NCI-H1436 treated with DMSO at 0.1 percent for 48 hours (cell line): Measurements from ENCODE around the gene SYNDIG1.
"Not testable (repeated sequence)": the region's sequence is repeated elsewhere in the genome, so short reads cannot be mapped to it uniquely, and the experiment has no call there.

ENCODE experiments used
- DNase-seq: peaks from one replicate; lab custom pipeline; 2025; lab: John Stamatoyannopoulos, UW

Gene SYNDIG1

DNA sequence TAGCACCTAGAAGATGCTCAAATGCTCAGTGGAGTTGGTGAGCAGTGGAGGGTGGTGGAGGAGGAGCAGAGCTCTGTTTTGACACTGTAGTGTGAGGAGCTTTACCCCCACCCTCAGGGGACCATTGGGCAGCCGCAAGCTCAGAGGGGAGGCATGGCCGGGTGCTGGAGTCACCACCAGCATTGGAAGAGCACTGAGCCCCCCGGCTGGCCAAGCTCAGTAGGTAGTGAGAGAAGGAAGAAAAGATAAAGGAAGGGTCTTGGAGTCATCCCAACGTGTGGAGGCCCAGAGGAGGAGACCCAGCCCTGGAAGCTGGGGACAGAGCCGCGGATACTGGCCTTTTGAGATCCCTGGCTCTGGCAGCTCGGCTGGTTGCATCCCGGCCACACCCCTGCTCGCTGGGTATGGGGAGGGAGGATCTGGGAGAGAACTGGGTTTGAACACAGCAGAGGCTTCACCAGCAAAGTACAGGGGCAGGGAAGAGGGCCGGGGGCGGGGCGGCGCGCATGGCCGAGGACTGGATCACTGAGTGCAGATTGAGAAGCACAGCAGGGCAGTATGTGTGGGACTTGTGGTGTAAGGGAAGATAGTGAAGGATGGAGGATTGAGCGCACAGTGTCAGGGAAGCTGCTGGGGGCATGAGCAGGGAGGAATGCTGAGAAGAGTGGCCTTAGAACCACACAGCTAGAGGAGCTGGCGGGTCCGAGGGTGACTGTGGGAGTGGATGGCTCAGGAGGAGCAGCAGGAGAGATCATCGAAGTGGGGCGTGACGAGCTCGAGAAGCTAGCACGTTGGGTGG lies 24.4 kb downstream of the SYNDIG1 start:
- no peak for DNase-seq

DNA sequence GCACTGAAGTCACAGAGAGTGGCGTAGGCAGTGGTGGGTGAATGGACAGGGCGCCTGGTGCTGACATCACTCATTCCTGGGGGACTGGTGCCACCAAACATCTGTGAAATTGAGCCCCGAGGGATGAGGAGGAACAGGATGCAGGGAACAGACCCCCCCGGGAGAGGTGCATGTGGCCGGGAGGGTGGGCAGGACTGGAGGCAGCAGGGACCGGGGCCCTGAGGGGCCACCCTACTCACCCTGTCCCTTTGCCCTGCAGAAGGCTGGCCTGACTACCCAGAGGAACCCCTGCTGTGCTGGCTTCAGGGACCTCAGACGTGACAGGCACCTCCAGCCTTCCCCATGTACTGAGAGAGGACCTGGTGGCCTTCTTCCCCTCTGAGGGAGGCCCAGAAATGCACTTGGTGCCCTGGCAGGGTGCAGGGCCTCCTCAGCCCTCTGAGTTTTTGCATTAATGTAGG lies 25.1 kb downstream of the SYNDIG1 start:
- no peak for DNase-seq

DNA sequence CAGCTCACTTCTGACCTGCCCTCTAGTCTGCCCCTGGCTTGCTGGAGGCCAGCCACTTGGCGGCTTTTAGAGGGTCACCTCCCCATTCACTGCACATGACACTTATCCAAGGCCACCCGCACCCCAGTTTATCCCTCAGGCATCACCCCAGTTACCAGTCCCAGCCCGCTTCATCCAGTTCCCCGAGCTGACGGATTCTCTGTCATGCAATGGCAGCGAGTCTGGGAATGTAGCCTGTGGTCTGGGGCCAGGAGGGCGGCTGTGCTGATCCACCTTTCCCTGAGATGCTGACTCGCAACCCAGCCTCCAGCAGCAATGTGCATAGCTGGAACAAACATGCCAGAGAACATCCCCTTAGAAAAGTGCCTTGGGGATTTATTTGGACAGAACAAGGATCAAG lies 25.8 kb downstream of the SYNDIG1 start:
- DNase-seq = no peak

DNA sequence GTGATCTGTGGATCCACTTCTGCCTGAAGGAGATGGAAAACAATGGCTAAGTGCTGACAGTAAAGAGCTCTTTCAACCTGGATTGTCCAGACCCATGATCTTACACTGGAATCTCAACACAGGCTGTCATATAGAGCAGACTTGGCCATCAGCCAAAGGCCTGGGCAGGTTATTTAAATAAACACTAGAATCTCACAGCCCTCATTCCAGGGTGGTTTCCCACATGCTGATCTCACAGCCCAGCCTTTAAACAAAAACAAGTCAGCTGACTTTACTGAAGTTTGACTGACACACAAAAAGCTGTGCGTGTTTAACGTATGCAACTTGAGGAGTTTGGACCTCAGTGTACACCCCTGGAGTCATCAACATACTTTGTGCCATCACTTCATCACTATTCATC lies 28.4 kb downstream of the SYNDIG1 start:
- no peak for DNase-seq

DNA sequence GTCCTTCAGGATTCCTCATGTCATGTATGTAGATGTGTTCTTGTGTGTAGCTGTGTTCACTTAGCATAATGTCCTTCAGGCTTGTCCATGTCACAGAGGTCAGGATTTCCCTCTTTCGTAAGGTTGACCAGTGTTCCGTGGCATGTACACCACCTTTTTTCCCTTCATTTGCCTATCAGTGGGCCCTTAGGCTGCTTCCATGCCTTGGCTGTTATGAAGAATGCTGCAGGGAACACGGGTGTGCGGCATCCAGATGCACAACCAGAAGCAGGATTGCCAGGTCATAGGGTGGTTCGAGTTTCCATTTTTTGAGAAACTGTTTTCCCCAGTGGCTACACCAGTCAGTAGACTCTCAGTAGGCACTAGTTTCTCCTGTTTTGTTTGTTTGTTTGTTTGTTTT lies 29.2 kb downstream of the SYNDIG1 start:
- no peak for DNase-seq

DNA sequence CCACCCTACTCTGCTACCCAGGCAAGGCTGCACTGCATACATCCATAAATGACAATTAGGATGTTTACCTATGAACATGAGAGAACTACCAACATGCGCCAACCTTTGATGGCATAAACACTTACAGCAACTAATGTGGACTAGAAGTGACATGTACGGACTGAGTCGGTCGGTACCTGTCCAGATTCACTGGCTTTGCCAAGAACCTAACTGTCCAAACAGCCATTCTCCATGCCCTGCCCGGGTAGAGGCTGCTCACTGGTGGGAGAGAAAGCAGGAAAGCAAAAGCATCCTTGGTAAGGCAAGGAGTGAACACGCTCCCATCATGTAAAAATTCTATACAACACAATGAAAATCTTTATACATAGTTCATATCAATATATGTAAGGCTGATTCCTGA lies 30.0 kb downstream of the SYNDIG1 start:
- DNase-seq = no peak

DNA sequence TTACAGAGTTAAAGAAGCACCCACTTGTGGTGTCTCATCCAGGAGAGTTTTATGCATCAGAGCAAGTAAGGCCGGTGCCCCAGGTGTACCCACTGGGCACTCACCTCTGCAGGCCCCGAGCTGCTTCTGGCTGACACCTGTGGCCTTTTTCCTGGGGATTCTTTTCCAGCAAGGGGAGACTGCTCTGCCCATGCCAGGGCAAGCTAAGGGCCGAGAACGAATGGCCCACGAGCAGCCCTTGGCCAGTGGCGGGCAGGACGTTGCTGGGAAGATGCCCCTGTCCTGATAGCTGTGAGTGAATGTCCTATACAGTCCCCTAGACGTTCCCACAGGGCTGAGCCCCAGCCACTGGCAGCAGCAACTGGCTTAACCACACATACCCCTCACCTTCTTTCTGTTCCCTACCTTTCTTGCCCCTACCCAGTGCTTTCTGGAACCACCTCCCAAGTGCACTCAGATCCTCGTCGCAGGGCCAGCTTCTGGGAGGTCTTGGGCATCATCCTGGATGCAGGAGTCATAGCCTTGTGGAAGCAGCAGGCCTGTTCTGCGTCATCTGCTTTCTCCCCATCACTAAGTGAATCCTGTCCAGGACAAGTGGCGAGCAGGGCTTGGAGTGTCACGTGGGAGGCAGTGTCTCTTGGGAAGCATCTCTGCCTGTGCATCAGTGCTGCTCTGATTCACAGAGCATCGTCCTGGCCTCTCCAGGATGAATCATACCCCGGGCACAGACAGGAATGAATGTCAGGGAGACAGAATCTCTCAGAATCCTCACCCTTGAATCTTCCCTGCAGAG lies 32.5 kb downstream of the SYNDIG1 start:
- DNase-seq = no peak

DNA sequence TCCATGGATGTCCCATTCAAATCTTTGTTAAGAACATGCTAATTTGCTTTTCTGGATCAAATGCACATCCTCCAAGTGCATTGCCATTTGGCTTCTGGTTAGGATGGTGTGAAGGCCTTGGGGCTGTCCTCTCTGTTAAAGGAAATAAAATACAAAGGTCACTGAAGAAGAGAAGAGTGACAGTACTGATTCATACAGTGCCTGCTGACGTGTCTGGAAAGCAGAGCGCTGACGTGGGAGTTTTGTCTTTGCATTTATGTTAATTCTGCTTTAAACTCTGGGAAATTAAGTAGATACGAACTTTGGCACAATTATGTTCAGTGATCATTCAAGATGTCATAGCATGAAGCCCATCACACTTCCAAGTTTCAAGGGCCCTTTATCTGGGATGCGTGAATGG lies 33.2 kb downstream of the SYNDIG1 start:
- no peak for DNase-seq

DNA sequence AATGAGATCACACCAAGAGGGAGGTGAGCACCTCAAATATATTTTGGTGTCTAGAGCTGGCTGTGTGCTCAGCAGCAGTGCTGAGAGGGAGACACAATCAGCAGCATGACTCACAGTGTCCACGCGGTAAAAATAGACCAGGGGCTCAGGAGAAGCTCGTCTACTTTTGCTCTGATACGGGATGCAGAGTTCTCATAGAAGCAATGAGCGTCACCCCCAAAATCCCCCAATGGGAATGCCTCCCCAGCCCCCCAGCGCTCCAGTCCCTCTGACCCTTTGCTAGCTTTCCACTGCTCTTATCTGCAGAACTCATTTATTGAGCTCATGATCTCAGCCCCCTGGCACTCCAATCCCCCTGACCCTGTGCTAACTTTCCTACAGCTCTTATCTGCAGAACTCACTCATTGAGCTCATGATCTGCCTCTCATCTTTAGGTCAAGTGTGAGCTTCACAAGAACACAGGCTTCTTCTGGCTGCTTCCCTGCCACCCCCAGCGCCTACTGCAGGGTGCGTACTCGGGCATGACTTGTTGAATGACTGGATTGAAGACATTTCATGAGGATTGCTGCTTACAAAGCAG lies 34.0 kb downstream of the SYNDIG1 start:
- DNase-seq = no peak

DNA sequence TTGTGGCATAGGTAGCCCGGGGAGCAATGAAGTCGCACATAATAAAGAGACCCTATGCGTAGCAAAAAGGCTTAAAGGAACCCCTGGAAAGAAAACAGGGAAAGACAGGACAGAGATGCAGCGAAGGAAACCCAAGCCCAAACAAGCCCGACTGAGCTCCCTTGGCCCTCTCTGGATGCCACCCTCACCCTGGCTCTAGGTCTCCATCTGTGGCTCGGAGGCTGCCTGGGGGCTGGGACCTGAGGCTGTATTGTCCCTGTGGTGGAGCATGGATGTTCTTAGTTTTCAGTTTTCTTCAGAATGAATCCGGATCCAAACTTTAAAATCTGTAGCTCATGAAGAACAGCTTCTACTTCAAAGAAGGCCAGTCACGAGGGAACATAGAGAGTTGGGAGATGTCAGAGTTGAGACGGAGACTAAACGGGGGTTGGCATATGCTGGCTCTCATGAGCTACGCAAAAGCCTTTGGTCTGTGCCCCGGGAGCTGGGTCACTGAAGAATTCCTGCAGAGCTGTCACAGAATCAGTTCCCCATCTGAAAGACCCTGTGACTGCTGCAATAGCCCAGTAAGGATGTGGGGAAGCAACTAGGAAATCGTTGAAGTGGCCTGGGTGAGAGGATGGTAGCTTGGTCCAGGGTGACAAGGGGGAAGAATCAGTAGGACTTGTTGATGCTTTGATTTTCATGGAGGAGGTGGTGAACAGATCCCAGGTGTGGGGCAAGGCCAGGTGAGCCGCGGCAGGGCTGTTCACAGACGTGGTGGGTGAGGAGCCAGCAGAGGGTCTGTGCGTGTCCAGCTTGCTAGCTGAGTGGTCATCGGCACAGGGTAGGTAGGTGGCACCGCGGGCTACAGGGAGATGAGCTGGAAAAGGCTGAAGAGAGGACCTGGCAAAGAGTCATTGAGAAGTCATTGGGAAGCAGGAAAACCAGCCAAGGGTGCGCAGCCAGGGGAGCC lies 35.2 kb downstream of the SYNDIG1 start:
- no peak for DNase-seq

DNA sequence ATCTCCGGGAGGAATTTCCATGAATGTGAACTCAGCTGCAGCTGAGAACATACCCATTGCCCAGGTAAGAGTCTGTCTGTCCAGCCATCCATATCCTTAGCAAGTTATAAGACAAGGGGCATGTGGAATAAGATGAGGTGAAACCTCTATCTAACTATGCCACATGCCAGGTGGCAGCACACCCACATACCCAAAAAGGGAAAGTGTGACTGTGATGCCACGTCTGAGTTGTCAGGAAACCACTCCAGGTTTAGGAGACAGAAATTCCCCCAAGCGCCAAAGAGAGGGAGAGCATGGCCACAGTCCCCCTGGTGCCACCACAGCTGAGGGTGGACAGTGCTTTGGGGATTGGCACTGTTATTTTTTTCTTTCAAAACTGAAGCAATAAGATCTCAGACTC lies 36.7 kb downstream of the SYNDIG1 start:
- no peak for DNase-seq

DNA sequence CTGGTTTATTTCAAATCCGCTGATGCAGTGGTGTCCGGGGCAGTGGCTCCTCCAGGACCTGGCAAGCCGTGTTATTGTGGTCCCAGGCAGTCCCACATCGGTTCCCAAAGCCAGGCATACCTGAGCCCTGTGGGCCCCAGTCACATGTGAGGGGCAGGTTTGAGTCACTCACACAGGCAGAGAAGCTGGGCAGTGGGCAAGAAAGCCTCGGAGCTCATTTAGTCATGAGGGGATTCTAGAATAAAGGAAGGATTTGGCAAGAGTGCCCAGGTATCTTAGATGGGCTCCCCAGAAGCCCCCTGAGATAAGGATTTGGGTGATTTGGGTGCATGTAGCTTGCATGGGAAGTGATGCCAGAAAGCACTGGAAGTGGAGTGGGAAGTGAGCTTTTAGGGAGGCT lies 37.3 kb downstream of the SYNDIG1 start:
- DNase-seq = no peak

DNA sequence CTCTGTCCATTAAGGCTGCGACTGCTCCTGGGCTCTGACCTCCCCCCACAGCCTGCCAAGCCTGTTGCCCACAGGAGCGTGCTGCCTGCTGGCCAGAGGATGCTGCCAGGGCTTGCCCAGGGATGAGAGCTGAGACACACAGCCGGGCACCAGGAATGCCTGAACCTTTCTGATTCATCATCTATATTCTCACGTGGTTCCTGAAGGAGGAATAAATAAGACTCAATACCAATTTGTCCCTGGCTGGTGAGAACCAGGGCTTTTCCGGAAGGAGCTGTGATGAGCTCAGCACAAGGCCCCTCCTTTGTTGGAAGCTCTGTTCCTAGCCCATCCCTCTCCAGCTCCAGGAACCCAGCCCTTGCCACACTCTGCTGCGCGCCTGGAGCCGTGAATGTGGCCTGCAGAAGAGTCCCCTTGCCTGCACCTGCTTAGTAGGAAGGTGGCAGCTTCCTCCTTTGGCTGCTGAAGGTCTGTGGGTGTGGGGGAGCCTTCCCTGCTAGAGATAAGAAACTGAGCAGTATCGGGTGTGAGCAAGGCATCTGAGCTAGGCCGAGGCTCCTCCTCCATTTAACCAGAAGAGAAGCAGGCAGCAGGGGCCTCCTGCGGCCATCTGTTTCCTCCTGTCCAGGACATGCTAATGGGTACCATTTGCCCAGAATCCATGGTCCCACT lies 37.9 kb downstream of the SYNDIG1 start:
- DNase-seq = no peak

DNA sequence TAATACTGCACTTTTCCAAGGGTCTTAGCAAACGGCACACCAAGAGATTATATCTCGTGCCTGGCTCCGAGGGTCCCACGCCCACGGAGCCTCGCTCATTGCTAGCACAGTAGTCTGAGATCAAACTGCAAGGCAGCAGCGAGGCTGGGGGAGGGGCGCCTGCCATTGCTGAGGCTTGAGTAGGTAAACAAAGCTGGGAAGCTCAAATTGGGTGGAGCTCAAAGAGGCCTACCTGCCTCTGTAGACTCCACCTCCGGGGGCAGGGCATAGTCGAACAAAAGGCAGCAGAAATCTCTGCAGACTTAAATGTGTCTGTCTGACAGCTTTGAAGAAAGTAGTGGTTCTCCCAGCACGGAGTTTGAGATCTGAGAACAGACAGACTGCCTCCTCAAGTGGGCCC lies 43.0 kb downstream of the SYNDIG1 start:
- DNase-seq = not testable (repeated sequence)

DNA sequence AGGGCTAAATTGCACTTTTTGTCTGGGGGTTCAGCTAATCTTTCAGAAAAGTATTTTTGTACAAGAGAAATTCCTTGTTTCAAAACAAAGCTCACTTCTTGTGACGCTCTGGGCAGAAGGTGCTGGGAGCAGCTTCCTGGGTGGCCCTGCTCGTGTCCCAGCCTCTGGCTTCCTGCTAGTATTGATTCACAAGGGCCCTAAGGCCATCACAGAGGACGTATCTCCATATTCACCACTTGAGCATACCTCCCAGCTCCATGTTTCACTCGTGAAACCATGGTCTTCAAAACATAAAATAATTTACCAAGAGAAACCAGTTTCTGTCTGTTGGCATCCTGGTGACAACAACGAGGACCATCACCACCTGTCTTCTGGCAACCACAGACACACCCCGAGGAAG lies 49.1 kb downstream of the SYNDIG1 start:
- DNase-seq = no peak

DNA sequence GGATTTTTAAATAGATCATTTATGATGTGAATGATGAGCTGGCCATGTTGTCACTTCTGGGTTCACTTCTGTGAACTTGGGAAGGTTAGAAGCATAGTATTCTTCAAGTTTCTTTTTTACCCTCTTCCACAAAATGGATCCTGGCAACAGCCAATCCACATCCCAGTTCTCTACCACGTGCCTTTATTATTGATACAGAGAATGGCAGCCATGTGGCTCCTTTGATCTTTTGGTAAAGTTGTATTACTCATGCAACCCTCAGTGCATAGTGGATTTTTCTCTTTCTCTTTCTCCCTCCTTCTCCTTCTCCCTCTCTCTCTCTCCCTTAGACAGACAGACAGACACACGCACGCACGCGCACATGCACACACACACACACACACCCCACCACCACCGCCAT lies 50.0 kb downstream of the SYNDIG1 start:
- DNase-seq = no peak

DNA sequence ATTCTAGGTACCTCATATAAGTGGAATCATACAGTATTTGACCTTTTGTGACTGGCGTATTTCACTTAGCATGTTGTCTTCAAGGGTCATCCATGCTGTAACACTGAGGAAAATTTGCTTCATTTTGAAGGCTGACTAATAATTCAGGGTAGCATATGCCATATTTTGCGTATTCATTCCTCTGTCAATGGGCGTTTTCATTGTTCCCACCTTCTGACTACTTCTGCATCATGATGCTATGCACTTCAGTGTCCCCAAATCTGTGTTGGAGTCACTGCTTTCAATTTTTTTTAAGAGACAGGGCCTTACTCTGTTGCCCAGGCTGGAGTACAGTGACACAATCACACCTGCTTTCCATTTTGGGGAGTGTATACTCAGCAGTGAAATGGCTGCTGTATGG lies 51.6 kb downstream of the SYNDIG1 start:
- no peak for DNase-seq

DNA sequence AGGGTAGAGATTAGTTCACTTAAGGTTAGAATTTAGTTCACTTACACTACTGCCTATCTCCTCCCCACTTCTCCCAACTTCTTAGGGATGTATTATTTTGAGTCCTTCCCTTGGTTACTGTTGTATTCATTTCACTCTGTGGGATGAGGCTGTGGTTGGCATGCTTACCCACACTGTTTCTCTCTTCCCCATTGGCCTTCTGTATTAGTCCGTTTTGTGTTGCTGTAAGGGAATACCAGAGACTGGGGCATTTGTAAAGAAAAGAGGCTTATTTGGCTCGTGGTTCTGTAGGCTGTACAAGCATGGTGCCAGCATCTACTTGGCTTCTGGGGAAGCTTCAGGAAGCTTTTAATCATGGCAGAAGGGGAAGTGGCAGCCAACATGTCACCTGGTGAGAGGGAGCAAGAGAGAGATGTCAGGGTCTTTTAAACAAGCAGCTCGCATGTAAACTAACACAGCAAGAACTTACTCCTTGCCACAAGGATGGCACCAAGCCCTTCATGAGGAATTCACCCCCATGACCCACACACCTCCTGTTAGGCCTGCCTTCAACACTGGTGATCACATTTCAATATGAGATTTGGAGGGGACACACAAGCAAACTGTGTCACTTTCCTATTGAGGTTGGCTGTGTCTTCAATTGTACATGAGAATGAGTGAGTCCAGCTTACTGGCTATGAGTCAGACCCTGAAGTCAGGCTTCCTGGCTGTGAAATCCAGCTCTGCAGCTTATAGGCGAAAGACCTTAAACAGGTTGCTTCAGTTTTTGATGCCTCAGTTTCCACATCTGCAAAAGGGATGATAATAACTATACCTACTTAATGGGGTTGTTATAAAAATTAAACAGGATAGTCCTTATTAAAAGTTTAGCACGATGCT lies 53.3 kb downstream of the SYNDIG1 start:
- DNase-seq = no peak

DNA sequence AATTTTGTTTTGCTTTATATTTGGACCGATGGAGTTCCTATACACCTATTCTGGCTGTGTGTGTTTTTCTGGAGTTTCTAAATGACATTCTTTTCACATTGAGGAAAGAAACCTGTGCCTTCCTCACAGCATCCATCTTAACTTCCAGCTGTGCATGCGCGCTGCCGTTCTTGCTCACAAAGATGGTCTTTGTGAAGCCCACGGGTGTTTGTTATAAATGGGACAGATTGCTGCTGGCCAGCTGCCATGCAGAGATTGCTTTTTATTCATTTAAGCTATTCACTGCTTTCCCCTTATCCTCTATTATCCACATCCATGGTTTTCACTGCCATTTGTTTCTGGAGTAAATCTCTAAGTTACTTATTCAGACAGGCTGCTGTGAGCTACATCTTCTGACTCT lies 54.2 kb downstream of the SYNDIG1 start:
- DNase-seq = no peak
